ENCODE data around the gene MEX3A. TPM values are rescaled to one million over a fixed set of nuclear protein-coding genes. Genes with fewer than 3 reads are reported as not detected.

The MEX3A gene
- total RNA-seq, 1 experiment from 2014 or later: 5.0 TPM

DNA sequence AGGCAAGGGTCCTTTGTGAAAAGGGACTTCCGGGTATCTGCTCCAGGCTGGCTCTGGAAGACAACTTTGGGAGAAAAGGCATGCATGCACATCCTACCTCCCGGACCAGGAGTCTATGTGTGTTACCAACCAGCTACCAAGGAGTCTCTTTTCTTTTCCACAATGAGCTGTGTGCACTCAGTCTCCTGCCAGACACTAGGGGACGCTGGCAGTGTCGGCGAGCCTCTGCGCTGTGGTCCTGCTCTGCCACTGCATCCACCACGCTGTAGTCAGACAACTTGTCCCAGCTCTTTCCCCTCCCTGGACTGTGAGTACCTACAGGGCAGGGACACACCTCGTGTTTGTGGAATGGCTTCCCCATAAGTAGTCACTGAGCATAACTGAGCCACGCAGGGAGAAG, 56.4 kb downstream of the MEX3A start:
- intact Hi-C loops (cut with micrococcal nuclease; ENCODE audit: unreplicated experiment): no loop called here
- DNase-seq: peak; percentile 71
- Mint-ChIP-seq H3K9me3 (ENCODE audit: low read depth, unreplicated experiment) (no peaks in the 10 kb centered on the region), H3K36me3 (ENCODE audit: insufficient read depth, unreplicated experiment) (peaks cover 1% of the 10 kb centered on the region), H3K27me3 (ENCODE audit: unreplicated experiment) (peaks cover 41% of the 10 kb centered on the region), H3K4me1 (ENCODE audit: low read depth, unreplicated experiment) (peaks cover 7% of the 10 kb centered on the region), H3K27ac (ENCODE audit: unreplicated experiment) (no peak overlapping the region), H3K4me3 (ENCODE audit: low read depth, unreplicated experiment) (no peak overlapping the region)
- BruUV-seq (replicated peaks): no TSS peak
- TF ChIP-seq, protein P1, sequence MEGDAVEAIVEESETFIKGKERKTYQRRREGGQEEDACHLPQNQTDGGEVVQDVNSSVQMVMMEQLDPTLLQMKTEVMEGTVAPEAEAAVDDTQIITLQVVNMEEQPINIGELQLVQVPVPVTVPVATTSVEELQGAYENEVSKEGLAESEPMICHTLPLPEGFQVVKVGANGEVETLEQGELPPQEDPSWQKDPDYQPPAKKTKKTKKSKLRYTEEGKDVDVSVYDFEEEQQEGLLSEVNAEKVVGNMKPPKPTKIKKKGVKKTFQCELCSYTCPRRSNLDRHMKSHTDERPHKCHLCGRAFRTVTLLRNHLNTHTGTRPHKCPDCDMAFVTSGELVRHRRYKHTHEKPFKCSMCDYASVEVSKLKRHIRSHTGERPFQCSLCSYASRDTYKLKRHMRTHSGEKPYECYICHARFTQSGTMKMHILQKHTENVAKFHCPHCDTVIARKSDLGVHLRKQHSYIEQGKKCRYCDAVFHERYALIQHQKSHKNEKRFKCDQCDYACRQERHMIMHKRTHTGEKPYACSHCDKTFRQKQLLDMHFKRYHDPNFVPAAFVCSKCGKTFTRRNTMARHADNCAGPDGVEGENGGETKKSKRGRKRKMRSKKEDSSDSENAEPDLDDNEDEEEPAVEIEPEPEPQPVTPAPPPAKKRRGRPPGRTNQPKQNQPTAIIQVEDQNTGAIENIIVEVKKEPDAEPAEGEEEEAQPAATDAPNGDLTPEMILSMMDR (IDR thresholded peaks at IDR 0.05; ENCODE audit: unreplicated experiment): peak; percentile 40
- CTCF ChIA-PET: interaction anchor here (0.6 to 1.3 kb wide), 14 partner anchors 8 to 199 kb away, joined by 3 to 10 read pairs (median 4); partner anchors contain the start of gene RAB25

DNA sequence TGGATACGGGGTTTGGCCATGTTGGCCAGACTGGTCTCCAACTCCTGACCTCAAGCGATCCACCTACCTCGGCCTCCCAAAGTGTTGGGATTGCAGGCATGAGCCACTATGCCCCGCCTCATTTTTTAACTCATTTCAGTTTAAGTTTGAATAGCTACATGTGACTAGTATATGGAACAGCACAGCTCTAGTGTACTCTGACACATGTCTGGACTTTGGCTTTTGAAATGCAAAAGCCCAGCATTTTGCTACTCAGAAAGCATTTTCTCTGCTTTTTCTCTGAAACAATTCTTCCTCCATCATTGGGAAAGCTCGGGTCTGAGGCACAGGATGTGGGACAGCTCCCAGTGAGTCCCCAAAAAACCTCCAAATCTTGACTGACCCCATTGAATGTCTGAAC, 57.5 kb downstream of the MEX3A start:
- TF ChIP-seq, protein P1 (IDR thresholded peaks at IDR 0.05; ENCODE audit: unreplicated experiment): no peak
- peaks cover 41% of the 10 kb centered on the region for H3K27me3 Mint-ChIP-seq (ENCODE audit: unreplicated experiment)
- H3K36me3 Mint-ChIP-seq (ENCODE audit: insufficient read depth, unreplicated experiment): peaks cover 12% of the 10 kb centered on the region
- BruUV-seq (replicated peaks): no TSS peak
- DNase-seq: no peak
- H3K9me3 Mint-ChIP-seq (ENCODE audit: low read depth, unreplicated experiment): no peaks in the 10 kb centered on the region
- intact Hi-C loops (cut with micrococcal nuclease; ENCODE audit: unreplicated experiment): loop anchor here (5.0 kb wide), 1 partner anchor 38 kb away; the partner anchor contains the start of gene RAB25
- no peak overlapping the region for H3K27ac Mint-ChIP-seq (ENCODE audit: unreplicated experiment)
- H3K4me1 Mint-ChIP-seq (ENCODE audit: low read depth, unreplicated experiment): peaks cover 12% of the 10 kb centered on the region
- CTCF ChIA-PET: interaction anchor here (1.2 kb wide), 1 partner anchor 41 kb away, joined by 3 read pairs; no protein-coding TSS in a partner anchor
- H3K4me3 Mint-ChIP-seq (ENCODE audit: low read depth, unreplicated experiment): no peak overlapping the region

Other genes with a start within 250 kb of the MEX3A start
- 64.7 and 67.1 TPM in 2 replicates for gene GON4L, start 225.3 kb downstream of the MEX3A start, total RNA-seq (2022)
- 0.98 and 1.0 TPM in 2 replicates for gene SYT11, start 222.9 kb downstream of the MEX3A start, total RNA-seq (2022)
- gene RIT1, start 171.1 kb downstream of the MEX3A start, total RNA-seq (2022): 34.4 and 34.7 TPM in 2 replicates
- gene KHDC4, start 148.1 kb downstream of the MEX3A start, total RNA-seq (2022): 99.3 and 107 TPM in 2 replicates
- gene RXFP4, start 140.8 kb downstream of the MEX3A start, total RNA-seq (2022): not detected in 2 replicates
- 69.2 and 97.6 TPM in 2 replicates for gene ARHGEF2, start 103.9 kb downstream of the MEX3A start, total RNA-seq (2022)
- 215 and 246 TPM in 2 replicates for gene SSR2, start 61.5 kb downstream of the MEX3A start, total RNA-seq (2022)
- 60.0 and 77.3 TPM in 2 replicates for gene UBQLN4, start 28.7 kb downstream of the MEX3A start, total RNA-seq (2022)
- gene LAMTOR2, start 27.7 kb downstream of the MEX3A start, total RNA-seq (2022): 69.8 and 69.9 TPM in 2 replicates
- 182 and 189 TPM in 2 replicates for gene RAB25, start 21.3 kb downstream of the MEX3A start, total RNA-seq (2022)
- 499 and 514 TPM in 2 replicates for gene LMNA, start 32.2 kb upstream of the MEX3A start, total RNA-seq (2022)
- 6.9 and 7.2 TPM in 2 replicates for gene SEMA4A, start 71.1 kb upstream of the MEX3A start, total RNA-seq (2022)
- 28.2 and 32.5 TPM in 2 replicates for gene SLC25A44, start 111.6 kb upstream of the MEX3A start, total RNA-seq (2022)
- 57.3 and 59.0 TPM in 2 replicates for gene PMF1, start 130.5 kb upstream of the MEX3A start, total RNA-seq (2022)
- 2.0 and 2.6 TPM in 2 replicates for gene BGLAP, start 159.7 kb upstream of the MEX3A start, total RNA-seq (2022)
- 20.4 and 21.2 TPM in 2 replicates for gene PAQR6, start 165.6 kb upstream of the MEX3A start, total RNA-seq (2022)
- 117 and 118 TPM in 2 replicates for gene SMG5, start 200.4 kb upstream of the MEX3A start, total RNA-seq (2022)
- gene TMEM79, start 201.9 kb upstream of the MEX3A start, total RNA-seq (2022): 12.8 and 12.9 TPM in 2 replicates
- 31.0 and 39.7 TPM in 2 replicates for gene GLMP, start 213.2 kb upstream of the MEX3A start, total RNA-seq (2022)
- 0.81 and 1.5 TPM in 2 replicates for gene VHLL, start 216.8 kb upstream of the MEX3A start, total RNA-seq (2022)

Data from Calu3 (cell line).